Effector CD8-positive, alpha-beta T cell (primary cell): ENCODE results near the gene CERKL.

Experiments used
- DNase-seq: peaks from one replicate; lab custom pipeline; 2025; lab: John Stamatoyannopoulos, UW

Gene CERKL

GRCh38 chr2:181678861-181679543 lies 22.1 kb upstream of the CERKL start:
- DNase-seq, result no peak

- DNase-seq, result peak; percentile 32
These were observed 21.1 kb upstream of the CERKL start for GRCh38 chr2:181677912-181678586.

GRCh38 chr2:181675254-181675653 lies 18.3 kb upstream of the CERKL start:
- DNase-seq, result no peak

GRCh38 chr2:181674461-181674860 lies 17.6 kb upstream of the CERKL start:
- DNase-seq, result no peak

- DNase-seq, result no peak
These were observed 16.3 kb upstream of the CERKL start for GRCh38 chr2:181673173-181673572.

GRCh38 chr2:181672255-181673008 lies 15.5 kb upstream of the CERKL start:
- DNase-seq, result no peak

GRCh38 chr2:181670632-181671031 lies 13.7 kb upstream of the CERKL start:
- DNase-seq, result no peak

- DNase-seq, result no peak
These were observed 10.3 kb upstream of the CERKL start for GRCh38 chr2:181667234-181667633.

GRCh38 chr2:181662287-181662686 lies 5.4 kb upstream of the CERKL start:
- DNase-seq, result no peak

GRCh38 chr2:181660181-181660580 lies 3.3 kb upstream of the CERKL start:
- DNase-seq, result no peak

- DNase-seq, result no peak
These were observed 1.5 kb upstream of the CERKL start for GRCh38 chr2:181658444-181658843.

GRCh38 chr2:181657379-181657778 lies 474 bp upstream of the CERKL start:
- no peak for DNase-seq

- DNase-seq, result no peak
These were observed 1.4 kb downstream of the CERKL start for GRCh38 chr2:181655519-181655918.

GRCh38 chr2:181649436-181649979 lies 7.4 kb downstream of the CERKL start:
- DNase-seq, result no peak

GRCh38 chr2:181648478-181649155 lies 8.3 kb downstream of the CERKL start:
- no peak for DNase-seq

GRCh38 chr2:181646415-181646987 lies 10.4 kb downstream of the CERKL start:
- no peak for DNase-seq

- no peak for DNase-seq
These were observed 13.8 kb downstream of the CERKL start for GRCh38 chr2:181643151-181643550.

- no peak for DNase-seq
These were observed 14.8 kb downstream of the CERKL start for GRCh38 chr2:181642086-181642485.

- DNase-seq, result no peak
These were observed 17.2 kb downstream of the CERKL start for GRCh38 chr2:181639686-181640085.

- DNase-seq, result no peak
These were observed 24.0 kb downstream of the CERKL start for GRCh38 chr2:181632733-181633401.
